GM19397 (cell line): ENCODE data around the gene DCXR.

ENCODE experiments used
- ATAC-seq: cut with Tn5 transposase; IDR thresholded peaks from one replicate; pipeline ENCODE4 v1.9.1; 2021; ENCODE audit warnings: mild to moderate bottlenecking, moderate library complexity; ENCODE audit not compliant: unreplicated experiment

Gene DCXR

DNA sequence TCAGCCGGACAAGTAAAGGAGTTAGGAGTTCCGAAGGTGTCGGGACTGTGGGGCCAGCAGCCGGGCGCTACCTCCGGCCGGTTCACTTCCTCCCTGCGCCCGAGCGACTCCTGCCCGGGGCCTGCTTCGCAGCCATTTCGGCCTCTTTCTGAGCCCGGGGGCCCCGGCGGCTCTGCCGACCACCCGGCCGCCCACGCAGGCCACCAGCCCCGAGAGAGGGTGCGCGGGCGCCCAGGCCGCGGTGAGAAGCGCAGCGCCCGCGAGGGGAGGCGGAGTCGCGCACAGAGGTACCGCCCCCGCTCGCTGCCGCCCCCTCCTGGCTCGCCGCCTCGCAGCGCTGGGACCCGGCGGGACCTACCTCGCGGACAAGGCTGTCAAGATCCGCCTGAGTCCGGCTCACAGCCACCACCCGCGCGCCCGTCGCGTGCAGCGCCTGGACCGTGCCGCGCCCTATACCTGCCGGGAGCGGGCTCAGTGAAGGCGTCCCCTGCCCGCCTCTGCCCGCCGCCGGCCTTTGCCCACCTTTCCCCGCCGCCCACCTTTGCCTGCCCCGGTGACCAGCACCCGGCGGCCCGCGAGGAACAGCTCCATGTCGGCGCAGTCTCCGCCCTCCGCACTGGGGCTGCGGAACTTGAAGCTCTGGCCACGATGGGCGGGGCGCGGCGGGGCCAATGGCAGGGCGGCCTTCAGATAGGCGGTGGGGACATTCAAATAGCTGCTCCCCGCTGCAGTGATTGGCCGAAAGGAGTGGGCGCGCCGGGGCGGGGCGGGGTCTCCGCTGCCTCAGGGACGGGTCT, at the start of gene DCXR:
TSS of gene DCXR (minus strand) at position 606 of the 797 bp plus-strand sequence. CDS start at position 591, 15 bp downstream.
- ATAC-seq = peak; percentile 85

DNA sequence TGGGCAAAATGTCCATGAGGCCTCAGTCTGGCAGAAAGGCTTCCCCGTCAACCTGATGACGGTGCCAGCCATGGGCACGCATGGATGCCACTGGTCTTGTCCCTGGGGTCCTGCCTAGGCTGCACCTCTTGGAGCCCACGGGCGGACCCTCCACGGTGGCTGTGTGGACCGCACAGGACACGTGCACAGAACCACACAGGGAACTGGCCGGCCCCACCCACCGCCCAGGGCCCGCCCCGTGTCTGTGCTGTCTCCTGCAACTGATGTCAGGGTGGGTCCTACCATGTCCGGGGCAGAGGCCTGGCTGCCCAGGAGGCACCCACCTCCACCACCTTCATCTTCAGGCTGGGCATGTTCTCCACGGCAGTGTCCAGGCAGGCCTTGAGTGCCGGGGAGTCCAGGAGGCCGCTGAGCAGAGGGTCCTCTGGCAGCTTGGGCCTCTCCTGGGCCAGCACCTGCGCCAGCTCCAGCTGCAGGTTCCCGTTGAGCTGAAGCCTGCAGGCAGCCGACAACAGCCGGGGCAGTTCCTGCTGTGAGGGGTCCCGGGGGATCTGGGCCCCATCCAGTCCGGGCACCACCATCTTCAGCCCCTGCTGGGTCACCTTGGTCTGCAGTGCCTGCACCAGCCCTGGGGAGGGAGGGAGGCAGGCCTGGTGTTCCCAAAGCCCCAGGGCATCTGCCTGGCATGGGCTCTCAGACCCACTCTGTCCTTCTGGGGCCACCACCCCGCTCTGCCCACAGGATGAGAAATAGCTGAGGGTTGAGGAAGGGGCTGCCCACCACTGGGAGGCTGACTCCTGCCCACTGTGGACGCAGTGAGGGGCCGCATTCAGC, 48.7 kb upstream of the DCXR start:
- ATAC-seq = no peak

GRCh38 chr17:82085031-82085861, 47.7 kb upstream of the DCXR start:
- ATAC-seq = no peak

- no peak for ATAC-seq
These were observed 47.0 kb upstream of the DCXR start for GRCh38 chr17:82084373-82085030.

DNA sequence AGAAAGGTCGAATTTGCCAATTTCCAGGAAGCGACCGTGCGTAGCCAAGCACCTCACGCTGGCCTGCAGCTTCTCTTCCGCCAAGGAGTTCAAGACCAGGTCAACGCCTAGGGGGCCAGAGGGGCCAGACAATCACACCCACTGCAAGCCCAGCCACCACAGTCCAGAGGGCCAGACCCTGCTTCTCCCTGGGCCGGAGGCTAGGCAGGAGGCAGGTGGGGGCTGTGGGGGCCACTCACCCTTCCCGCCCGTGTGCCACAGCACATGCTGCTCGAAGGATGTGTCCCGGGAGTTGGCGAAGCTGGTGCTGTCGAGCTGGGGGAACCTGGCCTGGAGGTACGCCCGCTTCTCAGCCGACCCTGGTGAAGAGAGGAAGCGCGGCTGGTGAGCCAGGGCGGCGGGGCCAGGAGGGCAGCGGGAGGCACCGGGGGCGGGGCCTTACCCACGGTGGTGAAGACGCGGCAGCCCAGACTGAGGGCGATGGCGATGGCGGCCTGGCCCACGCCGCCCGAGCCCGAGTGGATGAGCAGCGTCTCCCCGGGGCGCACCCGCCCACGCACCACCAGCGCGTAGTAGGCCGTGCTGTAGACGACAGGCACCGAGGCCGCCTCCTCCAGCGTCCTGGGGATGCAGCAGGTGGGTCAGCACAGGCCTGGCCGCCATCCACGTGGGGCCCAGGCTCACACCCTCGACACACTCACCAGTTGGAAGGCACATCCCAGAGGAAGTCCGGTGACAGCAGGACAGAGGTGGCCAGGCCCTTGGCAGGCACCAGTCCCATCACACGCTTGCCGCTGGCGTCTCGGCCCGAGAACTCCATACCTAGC, 46.2 kb upstream of the DCXR start:
- ATAC-seq = no peak

- no peak for ATAC-seq
These were observed 45.5 kb upstream of the DCXR start for GRCh38 chr17:82083009-82083408.

DNA sequence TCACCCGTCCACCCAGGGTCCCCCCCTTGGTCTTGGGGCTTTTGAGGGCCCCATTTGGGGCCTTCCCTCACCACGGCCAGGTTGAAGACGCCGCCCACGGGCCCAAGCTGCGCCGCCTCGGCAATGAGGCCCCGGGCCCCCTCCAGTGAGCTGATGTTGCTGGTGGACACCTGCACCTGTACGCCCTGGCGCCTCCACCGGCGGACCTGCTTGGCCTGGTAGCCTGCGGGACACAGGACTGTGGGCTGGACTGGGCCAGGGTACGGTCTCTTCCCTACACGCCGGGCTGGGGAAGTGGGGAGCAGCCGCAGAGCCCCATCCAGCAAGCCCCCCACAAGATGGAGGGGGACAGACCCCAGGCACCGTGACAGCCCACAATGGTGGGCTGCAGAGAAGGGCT, 45.0 kb upstream of the DCXR start:
- ATAC-seq = no peak

DNA sequence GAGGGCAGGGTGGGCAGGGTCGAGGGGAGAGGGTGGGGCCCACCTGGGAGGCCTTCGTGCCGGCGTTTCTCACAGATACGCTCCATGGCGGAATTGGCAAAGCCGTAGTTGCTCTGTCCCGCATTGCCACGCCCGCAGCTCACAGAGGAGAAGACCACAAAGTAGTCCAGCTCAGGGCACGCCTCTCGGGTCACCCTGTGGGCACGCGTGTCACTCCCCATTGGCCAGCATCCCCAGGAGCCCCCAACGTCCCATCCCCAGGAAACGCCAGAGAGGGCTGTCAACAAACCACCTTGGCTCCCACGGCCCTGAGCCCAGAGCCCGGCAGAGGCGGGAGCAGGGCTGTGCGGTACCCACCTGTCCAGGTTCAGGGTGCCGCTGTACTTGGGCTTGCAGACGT, 44.5 kb upstream of the DCXR start:
- no peak for ATAC-seq

- no peak for ATAC-seq
These were observed 44.0 kb upstream of the DCXR start for GRCh38 chr17:82081546-82081945.

DNA sequence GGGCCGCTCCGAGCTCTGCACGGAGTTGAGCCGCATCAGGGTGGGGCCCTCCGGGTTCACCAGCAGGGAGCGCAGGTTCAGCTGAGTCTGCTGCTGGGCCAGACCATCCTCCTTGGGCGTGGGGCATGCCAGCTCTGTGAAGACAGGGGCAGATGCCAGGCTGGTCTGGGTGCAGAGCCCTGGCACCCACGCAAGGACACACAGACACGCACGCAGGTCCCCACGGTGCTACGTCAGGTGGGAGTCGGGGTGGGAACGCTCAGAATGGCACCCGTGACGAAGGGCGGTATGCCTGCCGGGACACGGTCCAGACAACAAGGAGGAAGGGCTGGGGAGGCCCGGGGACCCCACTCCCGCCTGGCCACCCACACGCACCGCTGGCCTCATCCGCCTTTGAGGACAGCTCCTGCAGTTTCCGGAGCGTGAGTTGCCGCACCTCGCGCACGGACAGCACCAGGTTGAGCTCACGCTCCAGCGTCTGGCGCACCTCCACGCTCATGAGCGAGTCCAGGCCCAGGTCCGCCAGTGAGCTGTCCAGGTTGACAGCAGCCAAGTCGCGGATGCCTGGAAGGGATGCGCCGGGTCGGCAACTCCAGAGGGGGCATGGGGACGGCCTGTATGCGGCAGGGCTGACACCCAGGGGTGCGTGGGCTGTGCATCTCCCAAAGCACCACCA, 43.4 kb upstream of the DCXR start:
- ATAC-seq = no peak

GRCh38 chr17:82080048-82080788, 42.7 kb upstream of the DCXR start:
- ATAC-seq = no peak

DNA sequence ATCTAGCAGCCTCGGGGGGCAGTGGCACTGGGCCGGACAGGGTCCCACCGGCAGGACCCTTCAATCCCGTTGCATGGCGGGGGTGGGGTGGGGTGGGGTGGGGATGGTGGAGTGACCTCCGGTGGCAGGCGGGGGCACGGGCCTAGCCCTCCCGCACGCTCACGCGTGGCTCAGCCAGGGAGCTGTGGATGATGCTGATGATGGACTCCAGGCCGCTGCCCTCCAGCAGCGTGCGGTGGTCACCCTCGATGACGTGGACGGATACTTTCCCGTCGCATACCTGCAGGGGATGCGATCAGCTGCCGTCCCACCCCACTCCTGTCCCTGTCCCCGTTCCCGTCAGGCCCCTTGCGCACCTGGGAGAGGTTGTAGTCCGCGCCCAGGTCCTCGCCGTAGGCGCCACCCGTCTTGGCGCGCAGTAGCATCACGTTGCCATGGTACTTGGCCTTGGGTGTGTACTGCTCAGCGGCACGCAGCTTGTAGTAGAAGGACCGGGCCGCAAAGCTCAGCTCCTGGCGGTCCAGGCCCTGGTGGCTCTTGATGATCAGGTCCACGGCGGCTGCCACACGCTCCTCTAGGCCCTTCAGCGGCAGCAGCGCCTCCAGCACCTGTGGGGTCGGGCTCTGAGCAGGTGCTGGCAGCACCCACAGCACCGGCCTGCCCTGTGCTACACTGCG, 41.6 kb upstream of the DCXR start:
- ATAC-seq = no peak

DNA sequence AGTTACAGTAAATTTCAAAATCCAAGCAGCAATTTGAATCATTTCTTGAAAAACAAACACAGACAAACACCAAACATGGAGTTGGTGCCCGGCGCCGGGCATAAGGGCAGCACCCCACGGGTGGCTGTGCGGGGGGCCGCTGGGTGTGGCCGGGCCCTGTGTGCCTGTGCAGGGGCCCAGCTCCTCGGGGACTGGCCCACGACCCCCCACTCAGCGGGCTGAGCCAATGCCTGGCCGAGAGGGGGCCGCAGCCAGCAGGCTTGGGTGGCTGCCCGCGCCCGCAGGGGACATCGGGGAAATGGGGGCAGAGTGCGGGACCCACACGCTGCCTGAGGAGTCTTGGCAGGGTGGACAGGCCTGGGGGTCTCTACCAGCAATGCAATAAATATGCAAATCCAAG, 40.9 kb upstream of the DCXR start:
- no peak for ATAC-seq

DNA sequence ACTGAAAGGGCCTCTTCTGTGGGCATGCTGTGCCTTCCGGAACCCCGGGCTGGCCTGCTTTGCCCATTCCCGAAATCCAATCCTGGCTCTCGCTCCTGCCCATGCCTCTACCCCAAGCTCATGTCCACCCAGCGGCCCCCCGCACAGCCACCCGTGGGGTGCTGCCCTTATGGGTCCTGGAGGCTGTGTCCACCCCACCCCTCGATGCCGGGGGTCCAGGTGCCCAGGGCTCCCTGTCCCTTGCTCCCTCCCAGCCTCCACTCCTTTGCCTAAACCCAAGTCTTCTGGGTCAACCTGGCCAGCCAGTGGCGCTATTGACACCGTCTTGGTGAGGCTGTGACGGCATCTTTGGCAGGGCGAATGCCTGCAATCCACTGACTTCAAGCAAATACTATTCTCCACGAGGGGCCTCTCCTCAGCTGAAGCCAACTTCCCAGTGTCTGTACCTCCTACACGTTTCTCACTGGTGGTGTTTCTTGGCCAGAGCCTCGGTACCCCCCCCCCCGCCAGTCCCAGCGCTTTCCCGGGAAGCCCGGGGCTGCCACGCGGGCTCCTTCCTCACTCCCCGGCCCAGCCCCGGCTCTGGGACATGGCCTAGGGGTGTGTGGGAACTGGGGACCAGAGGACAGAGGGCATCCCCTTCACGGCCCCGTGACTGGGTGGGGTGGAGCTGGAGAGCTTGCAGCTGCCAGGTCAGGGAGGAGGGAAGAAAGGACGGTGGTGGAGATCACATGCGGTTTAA, 40.3 kb upstream of the DCXR start:
- no peak for ATAC-seq

DNA sequence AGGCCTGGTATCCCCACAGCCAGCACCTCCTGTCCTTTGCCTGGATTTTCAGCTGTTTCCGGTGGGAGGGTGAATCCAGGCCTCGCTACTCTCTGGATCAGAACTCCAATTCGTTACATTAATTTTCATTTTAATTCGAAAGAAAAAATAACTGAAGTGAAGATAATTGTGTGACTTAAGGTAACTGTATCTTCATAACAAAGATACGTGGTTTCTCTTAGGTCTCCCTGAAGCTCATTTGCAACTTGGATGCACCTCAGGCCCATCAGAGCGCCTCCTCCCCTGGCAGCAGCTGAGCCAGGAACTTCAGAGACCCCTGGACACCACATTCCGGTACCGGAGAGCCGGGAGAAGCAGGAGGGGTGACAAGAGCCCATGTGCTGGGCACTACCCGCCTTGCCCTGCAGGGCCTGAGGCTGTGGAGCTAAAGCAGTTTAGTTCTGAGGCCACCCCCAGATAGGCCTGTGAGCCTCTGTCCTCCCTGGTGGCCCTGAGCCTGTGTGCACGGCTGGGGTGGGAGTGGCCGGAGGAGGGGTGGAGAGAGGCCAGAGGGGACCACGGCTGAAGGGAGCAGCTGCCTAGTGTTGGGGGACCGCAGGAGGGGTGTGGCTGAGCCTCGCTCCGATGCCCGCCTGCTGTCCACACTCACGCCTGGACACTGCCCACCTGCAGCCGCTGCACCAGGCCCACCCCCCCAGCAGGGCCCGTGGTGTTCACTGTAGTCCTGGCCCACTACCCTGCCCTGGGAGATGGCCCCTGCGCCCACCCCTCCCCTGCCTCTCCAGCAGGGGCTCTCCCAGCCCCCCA, 39.5 kb upstream of the DCXR start:
- ATAC-seq = no peak

DNA sequence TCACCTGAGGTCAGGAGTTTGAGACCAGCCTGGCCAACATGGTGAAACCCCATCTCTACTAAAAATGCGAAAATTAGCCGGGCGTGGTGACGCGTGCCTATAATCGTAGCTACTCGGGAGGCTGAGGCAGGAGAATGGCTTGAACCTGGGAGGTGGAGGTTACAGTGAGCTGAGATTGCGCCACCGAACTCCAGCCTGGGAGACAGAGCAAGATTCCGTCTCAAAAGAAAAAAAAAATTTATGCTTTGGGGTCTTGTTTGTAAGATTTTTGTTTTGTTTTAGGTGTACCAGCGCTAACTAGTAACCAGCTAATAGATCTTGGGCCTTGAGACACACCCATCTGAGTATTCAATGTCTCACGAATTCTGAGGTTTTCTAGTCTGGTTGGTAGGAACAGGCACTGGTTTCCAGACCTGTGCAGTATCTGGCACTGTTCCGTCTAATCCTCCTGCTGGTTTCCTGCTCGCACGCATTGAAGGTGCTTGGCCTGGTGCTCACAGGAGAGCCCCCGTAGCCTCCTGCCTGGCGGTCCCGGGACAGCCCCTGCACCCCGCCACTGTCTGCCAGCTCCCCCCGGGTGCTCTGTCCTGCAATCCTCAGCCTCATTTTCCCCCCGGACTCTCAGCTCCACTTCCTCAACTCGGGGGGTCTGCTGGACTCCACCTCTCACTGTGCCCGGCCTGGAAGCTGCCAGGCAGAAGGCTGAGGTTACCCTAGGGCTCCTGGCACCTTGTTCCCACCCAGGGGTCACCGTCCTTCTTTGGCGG, 38.7 kb upstream of the DCXR start:
- no peak for ATAC-seq
